GM21447 (cell line): ENCODE measurements around the gene BRD8.
"Not testable (repeated sequence)": the region's sequence is repeated elsewhere in the genome, so short reads cannot be mapped to it uniquely, and the experiment has no call there.

Source experiments
- ATAC-seq: cut with Tn5 transposase; IDR thresholded peaks from one replicate; pipeline ENCODE4 v1.9.1; 2021; ENCODE audit not compliant: unreplicated experiment

Gene BRD8, protein sequence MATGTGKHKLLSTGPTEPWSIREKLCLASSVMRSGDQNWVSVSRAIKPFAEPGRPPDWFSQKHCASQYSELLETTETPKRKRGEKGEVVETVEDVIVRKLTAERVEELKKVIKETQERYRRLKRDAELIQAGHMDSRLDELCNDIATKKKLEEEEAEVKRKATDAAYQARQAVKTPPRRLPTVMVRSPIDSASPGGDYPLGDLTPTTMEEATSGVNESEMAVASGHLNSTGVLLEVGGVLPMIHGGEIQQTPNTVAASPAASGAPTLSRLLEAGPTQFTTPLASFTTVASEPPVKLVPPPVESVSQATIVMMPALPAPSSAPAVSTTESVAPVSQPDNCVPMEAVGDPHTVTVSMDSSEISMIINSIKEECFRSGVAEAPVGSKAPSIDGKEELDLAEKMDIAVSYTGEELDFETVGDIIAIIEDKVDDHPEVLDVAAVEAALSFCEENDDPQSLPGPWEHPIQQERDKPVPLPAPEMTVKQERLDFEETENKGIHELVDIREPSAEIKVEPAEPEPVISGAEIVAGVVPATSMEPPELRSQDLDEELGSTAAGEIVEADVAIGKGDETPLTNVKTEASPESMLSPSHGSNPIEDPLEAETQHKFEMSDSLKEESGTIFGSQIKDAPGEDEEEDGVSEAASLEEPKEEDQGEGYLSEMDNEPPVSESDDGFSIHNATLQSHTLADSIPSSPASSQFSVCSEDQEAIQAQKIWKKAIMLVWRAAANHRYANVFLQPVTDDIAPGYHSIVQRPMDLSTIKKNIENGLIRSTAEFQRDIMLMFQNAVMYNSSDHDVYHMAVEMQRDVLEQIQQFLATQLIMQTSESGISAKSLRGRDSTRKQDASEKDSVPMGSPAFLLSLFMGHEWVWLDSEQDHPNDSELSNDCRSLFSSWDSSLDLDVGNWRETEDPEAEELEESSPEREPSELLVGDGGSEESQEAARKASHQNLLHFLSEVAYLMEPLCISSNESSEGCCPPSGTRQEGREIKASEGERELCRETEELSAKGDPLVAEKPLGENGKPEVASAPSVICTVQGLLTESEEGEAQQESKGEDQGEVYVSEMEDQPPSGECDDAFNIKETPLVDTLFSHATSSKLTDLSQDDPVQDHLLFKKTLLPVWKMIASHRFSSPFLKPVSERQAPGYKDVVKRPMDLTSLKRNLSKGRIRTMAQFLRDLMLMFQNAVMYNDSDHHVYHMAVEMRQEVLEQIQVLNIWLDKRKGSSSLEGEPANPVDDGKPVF

DNA sequence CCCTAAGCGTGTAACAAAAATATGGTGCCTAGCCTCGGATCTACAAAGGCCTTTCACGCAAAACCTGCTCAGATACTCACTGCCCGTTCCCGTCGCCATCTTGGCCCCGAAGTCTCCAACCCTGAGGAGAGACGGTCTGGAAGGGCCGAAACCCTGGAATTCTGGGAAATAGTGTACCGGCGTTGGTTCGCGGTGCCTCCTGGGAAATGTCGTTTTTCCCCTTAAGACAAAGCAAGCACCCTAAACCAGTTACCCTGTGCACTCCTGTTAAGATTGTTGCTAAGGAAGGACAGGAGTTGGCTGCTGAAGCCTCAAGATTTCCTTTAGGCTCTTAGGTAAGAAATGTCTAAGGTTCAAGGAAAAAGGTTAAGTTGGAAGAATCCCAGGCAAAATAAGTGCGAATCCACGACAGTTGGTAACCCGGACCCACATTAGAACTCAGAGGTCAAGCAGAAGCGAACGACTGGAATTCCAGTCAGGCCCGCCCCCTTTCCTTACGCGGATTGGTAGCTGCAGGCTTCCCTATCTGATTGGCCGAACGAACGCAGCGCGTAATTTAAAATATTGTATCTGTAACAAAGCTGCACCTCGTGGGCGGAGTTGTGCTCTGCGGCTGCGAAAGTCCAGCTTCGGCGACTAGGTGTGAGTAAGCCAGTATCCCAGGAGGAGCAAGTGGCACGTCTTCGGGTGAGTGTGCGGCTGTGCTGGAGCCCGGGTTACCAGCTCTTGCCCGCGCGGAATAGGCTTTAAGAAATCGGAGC, at the start of gene BRD8, which contains the start of gene KIF20A:
TSS of gene BRD8 (minus strand) at position 115 of the 761 bp plus-strand sequence. CDS start at position 99, 16 bp downstream.
TSS of gene KIF20A (plus strand) at position 597 of the 761 bp plus-strand sequence. CDS start 569 bp downstream, outside the sequence.
- peak; percentile 82 for ATAC-seq

DNA sequence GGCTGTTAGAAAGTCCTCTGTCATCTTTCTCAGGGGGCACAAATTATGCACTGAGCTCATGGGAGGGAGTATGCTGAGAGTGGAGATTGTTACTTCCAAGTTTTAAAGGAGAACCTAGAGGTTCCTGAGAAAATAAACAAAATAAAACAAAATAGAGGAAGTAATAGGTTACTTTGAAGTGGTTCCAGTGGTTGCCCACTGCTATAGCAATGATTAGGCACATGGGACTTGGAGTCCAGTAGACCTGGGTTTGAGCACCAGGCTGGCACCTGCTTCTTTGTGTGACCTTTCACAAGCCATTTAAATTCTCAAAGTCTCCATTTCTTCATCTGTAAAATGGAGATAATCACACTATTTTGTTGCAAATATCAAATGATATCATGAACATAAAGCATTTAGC, 48.5 kb upstream of the BRD8 start:
- ATAC-seq, result no peak

DNA sequence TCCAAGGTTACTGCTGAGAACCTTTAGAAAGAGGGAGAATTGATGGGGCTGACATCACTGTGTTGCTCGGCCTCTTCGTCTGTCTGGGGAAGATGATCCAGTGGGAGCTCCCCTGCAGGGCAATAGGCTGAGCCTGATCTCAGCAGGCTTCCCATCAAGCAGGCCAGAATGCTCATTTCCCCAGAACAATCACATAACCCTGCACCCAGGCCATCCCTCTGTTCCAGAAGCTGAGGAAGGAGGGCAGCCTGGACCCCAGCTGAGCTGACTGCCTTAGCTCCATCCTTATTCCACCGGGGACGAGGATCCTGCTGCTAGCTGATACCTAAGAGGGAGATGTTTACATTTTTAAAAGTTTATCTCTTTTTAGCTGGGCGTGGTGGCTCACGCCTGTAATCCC, 46.3 kb upstream of the BRD8 start:
- ATAC-seq, result no peak

DNA sequence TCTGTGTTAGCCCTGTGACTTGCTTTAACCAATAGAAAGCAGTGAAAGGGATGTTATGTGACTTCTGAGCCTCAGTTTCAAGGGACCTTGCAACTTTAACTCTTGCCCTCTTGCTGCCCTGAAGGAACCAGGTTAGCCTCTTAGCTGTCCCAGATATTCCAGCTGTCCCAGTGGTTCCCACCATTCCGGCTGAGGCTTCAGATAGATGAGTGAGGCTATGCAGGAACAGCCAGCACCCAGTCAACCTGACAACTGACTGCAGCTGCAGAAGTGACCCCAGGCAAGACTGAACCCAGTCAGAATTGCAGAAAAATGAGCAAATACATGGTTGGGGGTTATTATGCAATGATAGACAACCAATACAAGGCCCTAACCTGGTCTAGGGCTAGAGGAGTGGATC, 45.1 kb upstream of the BRD8 start:
- ATAC-seq, result no peak

DNA sequence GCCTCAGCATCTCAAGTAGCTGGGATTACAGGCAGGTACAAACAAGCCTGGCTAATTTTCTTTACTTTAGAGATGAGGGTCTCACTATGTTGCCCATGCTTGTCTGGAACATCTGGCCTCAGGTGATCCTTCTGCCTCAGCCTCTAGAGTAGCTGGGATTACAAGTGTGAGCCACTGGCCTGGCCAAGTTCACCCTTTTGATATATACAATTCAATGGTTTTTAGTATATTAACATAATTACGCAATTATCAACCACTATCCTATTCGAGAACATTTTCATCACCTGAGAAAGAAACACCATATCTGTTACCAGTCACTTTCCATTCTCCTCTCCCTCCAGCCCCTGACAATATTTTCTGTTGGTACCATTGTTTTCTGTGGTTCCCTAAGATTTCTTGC, 38.4 kb upstream of the BRD8 start:
- ATAC-seq, result no peak

DNA sequence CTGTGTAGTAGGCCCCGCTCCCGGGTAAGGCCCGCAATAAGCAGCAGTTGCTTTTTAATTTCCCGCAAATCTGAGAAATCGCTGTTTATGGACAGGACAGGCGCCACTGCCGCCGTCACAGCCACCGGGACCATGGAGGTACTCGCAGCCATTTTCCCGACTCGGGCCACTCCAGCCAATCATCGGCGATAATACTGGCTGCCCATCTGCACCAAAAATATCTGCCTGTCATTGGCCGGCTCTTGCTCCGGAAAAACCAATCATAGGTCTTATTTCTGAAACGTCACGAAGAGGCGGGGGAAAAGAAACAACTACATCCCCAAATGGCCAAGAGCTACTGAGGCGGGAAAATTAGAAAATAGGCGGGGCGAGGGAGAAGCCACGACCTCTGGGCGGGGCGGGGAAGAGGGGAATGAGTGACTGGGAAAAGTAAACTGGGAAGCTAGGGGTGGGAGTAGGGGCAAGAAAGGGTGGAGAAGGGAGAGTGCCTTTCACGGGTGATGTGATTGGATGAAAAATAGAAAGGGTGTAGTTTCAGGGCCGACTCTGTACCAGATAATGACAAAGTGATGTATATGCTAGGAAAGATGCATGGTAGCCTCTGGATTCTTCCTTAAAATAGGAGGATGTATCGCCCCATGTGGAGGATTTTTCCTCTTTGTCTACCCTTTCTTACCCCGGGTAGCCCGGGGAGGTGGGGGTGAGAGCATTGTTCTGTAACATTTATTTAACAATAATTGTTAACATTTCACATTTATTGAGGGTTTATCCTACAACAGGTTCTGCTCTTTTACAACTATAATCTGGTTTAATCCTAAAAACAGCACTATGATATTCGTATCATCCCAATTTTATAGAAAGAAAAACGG, 35.0 kb upstream of the BRD8 start, which contains the start of gene CDC23:
TSS of gene CDC23 (minus strand) at position 163 of the 869 bp plus-strand sequence. CDS start at position 152, 11 bp downstream.
- peak; percentile 97 for ATAC-seq

DNA sequence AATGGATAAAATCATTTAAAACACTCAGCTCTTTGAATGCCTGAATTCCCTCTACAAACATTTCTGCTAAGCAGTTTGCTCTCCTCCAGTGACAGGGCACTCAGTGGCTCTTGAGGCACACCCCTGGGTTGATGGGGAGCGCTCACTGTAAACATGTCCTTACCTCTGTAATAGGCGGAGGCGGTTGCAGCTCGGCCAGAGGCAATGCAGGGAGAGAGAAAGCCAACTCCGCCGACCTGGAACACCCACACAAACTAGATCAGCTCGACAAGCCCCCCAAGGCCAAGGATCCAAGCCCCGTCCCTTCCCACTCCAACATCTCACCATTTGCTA, 34.4 kb upstream of the BRD8 start:
- peak; percentile 16 for ATAC-seq

DNA sequence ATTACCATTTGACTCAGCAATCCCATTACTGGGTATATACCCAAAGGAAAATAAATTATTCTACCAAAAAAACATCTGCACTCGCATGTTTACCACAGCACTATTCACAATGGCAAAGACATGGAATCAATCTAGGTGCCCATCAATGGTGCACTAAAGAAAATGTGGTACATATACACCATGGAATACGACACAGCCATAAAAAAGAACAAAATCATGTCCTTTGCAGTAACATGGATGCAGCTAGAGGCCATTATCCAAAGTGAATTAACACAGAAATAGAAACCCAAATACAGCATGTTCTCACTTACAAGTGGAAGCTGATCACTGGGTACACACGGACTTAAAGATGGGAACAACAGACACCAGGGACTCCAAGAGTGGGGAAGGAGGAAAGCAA, 32.6 kb upstream of the BRD8 start:
- no peak for ATAC-seq

DNA sequence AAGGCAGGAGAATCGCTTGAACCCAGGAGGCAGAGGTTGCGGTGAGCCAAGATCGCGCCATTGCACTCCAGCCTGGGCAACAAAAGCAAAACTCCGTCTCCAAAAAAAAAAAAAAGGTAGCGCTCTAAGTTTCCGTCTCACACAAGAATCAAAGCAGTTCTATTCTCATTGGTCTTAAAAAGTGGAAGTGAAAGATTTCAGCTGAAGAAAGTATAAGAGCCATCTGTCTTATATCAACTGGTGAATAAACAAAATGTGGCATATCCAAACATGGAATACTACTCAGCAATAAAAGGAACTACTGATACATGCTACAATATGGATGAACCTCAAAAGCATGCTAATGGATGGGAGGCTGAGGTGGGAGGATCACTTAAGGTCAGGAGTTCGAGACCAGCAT, 15.4 kb upstream of the BRD8 start:
- ATAC-seq, result not testable (repeated sequence)

DNA sequence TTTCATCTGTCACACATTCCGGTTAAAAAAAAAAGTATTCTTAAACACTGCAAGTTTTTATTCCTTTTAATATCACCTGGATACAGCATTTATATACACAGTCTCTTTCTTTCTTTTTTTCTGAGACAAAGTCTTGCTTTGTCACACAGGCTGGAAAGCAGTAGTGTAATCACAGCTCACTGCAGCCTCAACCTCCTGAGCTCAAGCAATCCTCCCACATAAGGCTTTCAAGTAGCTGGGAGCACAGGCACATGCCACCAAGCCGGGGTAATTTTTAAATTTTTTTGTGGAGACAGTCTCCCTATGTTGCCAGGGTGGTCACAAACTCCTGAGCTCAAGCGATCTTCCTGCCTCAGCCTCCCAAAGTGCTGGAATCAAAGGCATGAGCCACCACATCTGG, 14.4 kb upstream of the BRD8 start:
- no peak for ATAC-seq

DNA sequence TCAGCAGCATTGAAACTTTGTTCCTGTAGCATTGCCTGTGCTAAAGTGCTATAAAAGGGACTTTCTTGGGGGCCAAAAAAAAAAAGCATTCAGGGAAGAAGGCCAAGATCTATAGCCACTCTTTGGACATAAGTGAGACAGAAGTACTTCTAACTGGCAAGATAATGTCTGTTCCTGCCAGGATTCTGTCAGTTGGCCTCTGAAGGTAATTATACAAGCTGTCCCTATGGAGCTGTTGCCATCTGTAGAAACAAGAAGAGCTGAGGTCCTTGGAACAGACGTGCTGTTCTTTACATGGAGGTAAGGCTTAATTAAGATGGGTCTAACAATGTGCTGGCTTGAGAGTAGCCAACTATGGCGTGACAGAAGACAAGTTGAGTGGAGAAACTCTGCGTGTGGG, 10.2 kb upstream of the BRD8 start:
- no peak for ATAC-seq

DNA sequence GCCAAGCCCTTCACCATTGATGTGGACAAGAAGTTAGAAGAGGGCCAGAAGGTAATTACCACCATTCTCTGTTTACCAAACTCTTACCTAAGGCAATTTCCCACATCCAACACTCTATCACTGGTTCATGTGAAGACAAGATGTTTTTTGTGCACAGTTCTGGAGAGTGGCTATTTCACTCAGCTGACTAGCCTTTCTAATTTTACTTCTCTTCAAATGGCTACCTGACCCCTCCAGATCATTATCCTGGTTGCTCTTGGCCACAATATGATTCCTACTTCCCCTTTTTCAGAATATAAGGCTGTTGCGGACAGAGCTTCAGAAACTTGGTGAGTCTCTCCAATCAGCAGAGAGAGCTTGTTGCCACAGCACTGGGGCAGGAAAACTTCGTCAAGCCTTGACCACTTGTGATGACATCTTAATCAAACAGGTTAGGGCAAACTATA, 7.6 kb upstream of the BRD8 start:
- no peak for ATAC-seq

DNA sequence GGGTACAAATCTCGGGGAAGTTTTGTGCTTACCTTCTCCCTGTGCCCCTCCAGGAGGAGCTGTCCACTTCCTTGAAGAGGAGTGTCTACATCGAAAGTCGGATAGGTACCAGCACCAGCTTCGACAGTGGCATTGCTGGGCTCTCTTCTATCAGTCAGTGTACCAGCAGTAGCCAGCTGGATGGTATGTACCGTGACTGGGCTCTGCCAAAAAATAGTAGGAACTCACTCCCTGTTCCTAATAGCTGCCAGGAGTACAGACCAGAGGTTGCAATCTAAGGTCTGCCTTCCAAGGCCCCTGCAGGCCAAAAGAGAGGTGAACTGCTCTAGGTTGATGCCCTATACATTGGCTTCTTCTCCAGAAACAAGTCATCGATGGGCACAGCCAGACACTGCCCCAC, 4.4 kb upstream of the BRD8 start:
- no peak for ATAC-seq

DNA sequence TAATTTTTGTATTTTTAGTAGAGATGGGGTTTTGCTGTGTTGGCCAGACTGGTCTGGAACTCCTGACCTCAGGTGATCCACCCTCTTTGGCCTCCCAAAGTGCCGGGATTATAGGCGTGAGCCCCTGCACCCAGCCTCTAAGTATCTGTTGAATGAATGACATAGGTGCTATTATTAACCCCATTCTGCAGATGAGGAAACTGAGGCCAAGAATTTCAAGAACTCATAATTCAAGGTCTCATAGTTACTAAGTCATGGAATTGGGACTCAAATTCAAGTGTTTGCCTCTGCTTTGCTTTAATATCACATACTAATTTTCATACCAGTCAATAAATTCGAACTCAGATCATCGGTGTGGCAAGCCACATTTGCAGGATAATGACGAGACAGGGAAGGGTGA, 2.4 kb upstream of the BRD8 start:
- no peak for ATAC-seq

DNA sequence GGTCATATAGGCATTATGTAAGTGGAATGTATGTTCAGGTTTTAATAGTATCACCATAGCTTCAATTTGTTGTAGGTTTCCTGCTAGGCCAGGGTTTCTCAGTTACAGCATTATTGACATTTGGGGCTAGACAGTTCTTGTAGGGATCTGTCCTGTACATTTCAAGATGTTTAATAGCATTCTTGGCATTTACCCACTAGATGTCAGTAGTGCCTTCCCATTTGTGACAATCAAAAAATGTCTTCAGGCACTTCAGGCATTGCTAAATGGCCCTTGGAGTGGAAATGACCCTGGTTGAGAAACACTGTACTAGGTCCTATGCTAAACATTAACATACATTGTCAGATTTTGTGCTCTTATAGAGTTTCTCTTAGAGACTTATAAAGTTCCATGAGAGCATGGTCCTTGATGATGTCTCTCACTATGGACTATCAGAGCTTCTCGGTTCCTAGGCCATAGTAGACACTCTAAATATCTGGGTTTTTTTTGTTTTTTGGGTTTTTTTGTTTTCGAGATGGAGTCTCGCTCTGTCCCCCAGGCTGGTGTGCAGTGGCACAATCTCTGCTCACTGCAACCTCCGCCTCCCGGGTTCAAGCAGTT, 1.9 kb upstream of the BRD8 start:
- ATAC-seq, result no peak

DNA sequence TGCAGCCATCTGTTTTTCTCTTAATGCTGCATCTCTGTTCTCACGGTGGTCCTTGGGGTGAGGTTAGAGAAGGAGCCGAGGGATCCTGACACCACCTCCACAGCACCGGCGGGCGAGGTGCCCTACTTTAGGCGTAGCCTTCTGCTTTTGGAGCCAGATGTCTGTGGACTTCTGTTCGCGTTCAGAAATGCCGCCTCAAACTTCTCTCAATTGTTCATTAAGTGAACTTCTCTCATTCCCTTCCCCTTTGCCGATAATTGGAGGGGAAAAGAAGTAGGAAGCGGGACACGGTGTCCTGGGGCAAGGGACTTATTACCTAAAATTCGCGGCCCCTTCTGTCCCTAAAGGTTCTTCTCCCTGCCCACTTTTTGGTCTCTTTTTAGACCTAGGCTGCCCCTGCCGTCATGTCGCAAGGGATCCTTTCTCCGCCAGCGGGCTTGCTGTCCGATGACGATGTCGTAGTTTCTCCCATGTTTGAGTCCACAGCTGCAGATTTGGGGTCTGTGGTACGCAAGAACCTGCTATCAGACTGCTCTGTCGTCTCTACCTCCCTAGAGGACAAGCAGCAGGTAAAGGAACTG, 937 bp upstream of the BRD8 start:
- no peak for ATAC-seq

DNA sequence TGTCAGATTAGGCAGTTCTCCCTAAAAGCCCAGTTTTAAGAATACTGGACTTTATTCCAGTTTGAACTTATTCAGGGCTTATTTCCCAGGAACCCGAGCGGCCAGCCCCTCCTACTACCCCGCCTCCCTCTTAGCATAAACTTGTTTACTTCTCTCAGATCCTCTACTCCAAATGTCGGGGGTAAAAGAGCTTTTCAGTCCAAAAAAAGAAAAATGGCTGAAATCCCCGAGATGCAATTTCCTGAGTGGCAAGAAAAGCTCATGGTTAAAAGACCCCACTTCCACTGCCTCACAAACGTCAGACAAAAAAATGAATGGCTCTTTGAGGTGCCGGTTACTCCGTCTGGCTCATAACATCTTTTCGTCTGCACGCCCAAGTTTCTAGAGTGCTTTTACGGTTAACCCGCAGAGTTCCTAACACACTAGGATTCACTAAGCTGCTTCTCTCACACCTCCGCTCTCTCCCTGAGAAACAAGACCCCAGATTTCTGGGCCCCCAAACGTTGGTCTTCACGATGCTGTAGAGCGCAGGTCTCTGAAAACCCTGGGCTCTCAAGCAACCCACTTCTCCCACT, 402 bp downstream of the BRD8 start:
- peak; percentile 25 for ATAC-seq

DNA sequence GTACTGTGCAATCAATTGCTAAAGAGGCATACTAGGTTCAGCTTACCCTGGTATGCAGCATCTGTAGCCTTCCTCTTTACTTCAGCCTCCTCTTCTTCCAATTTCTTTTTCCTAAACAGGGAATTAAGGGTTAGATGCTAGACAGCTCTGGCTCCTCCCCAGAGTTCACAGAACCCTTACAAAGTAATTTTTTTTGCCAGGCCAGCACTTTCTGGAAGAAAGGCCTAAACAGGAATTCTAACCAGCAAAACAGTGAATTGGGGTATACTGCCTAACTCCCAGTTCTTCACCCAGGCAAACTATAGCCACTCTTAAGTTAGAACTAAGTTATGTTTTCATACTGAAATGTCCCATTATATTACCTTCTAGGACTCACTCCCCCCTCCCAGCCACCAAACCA, 8.1 kb downstream of the BRD8 start:
- ATAC-seq, result no peak
